ENCODE results near the gene RAB40B. TPM values are rescaled to one million over a fixed set of nuclear protein-coding genes. Genes with fewer than 3 reads are reported as not detected.

RAB40B gene
- total RNA-seq, 3 donors from 2014 or later (not counting 1 experiment from before 2014, with no cell fraction given) = 3.7 to 7.3 (median 4.0) TPM

DNA sequence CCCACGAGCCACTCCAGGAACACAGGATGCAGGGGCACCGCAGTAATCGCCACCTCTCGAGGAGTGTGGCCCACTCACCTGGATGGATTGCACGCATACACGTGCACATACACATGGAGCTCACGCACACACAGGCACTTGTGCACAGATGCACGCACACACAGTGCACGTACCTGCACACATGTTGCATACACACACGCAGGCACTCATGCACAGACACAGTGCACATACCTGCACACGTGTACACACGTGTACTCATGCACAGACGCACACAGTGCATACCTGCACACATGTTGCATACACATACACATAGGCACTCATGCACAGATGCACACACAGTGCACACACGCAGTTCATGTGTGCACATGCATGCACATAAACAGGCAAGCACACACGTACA lies 38.6 kb downstream of the RAB40B start:
- no peaks in the 10 kb centered on the region for H3K4me1 ChIP-seq (ENCODE audit: control insufficient read depth, insufficient read depth, low read length)
- no peak overlapping the region for H3K4me3 ChIP-seq (ENCODE audit: low read length)
- Mint-ChIP-seq H3K4me1 (no peaks in the 10 kb centered on the region), H3K9me3 (no peaks in the 10 kb centered on the region), H3K27ac (no peak overlapping the region), H3K27me3 (ENCODE audit: low read depth in 2 of 2) (no peaks in the 10 kb centered on the region), H3K4me3 (no peak overlapping the region), H3K36me3 (no peaks in the 10 kb centered on the region)
- no peaks in the 10 kb centered on the region for H3K36me3 ChIP-seq (ENCODE audit: control insufficient read depth, insufficient read depth, low read length)
- H3K27ac ChIP-seq (ENCODE audit: low read length) = no peak overlapping the region
- intact Hi-C loops (cut with micrococcal nuclease) = no loop called here
- WGBS (ENCODE audit: insufficient coverage) = 94% methylated on average over 15 of the region's 15 CpGs
- H3K9me3 ChIP-seq (ENCODE audit: control insufficient read depth, insufficient read depth, low read length) = no peaks in the 10 kb centered on the region
- TF ChIP-seq, protein P1, sequence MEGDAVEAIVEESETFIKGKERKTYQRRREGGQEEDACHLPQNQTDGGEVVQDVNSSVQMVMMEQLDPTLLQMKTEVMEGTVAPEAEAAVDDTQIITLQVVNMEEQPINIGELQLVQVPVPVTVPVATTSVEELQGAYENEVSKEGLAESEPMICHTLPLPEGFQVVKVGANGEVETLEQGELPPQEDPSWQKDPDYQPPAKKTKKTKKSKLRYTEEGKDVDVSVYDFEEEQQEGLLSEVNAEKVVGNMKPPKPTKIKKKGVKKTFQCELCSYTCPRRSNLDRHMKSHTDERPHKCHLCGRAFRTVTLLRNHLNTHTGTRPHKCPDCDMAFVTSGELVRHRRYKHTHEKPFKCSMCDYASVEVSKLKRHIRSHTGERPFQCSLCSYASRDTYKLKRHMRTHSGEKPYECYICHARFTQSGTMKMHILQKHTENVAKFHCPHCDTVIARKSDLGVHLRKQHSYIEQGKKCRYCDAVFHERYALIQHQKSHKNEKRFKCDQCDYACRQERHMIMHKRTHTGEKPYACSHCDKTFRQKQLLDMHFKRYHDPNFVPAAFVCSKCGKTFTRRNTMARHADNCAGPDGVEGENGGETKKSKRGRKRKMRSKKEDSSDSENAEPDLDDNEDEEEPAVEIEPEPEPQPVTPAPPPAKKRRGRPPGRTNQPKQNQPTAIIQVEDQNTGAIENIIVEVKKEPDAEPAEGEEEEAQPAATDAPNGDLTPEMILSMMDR (IDR thresholded peaks at IDR 0.05) = no peak
- DNase-seq (no peak), ATAC-seq (peak in 1 of 3 donors; percentile 3)
- H3K27me3 ChIP-seq (ENCODE audit: control insufficient read depth, insufficient read depth, low read length) = no peaks in the 10 kb centered on the region

DNA sequence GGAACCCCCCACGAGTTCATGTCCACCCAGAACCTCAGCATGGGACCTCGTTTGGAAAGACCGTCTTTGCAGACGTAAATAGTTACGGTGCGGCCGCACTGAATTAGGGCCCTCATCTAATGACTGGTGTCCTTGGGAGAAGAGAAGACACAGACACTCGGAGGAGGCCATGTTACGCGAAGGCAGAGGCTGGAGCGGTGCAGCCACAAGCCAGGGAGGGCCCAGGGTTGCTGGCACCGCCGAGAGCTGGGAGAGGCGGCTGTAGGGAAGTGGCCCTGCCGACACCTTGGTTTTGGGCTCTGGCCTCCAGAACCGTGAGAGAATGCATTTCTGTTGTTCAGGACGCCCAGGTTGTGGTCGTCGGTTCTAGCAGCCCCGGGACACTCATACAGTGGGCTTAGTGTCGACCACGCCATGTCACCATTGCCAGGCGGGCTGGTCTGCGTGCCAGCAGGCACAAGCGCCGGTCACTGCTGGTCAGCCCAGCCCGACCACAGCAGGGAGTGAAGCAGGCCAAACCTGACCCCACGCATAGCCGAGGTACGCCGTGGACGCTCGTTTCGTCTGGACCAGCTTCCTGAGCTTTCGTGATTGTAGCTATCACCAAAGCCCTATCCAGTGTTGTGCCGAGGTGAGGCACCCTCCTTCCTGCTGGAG lies 39.6 kb downstream of the RAB40B start:
- TF ChIP-seq, protein P1 (IDR thresholded peaks at IDR 0.05) = no peak
- Histone ChIP-seq H3K9me3 (ENCODE audit: control insufficient read depth, insufficient read depth, low read length) (no peaks in the 10 kb centered on the region), H3K27me3 (ENCODE audit: control insufficient read depth, insufficient read depth, low read length) (no peaks in the 10 kb centered on the region), H3K27ac (ENCODE audit: low read length) (no peak overlapping the region), H3K4me3 (ENCODE audit: low read length) (no peak overlapping the region), H3K36me3 (ENCODE audit: control insufficient read depth, insufficient read depth, low read length) (no peaks in the 10 kb centered on the region), H3K4me1 (ENCODE audit: control insufficient read depth, insufficient read depth, low read length) (no peaks in the 10 kb centered on the region)
- no peak for ATAC-seq
- Mint-ChIP-seq H3K36me3 (no peaks in the 10 kb centered on the region), H3K27me3 (ENCODE audit: low read depth in 2 of 2) (no peaks in the 10 kb centered on the region), H3K4me3 (no peak overlapping the region), H3K4me1 (no peaks in the 10 kb centered on the region), H3K27ac (no peak overlapping the region), H3K9me3 (no peaks in the 10 kb centered on the region)
- WGBS (ENCODE audit: insufficient coverage) = 94% methylated on average over 36 of the region's 36 CpGs
- intact Hi-C loops (cut with micrococcal nuclease) = no loop called here
- DNase-seq = no peak

DNA sequence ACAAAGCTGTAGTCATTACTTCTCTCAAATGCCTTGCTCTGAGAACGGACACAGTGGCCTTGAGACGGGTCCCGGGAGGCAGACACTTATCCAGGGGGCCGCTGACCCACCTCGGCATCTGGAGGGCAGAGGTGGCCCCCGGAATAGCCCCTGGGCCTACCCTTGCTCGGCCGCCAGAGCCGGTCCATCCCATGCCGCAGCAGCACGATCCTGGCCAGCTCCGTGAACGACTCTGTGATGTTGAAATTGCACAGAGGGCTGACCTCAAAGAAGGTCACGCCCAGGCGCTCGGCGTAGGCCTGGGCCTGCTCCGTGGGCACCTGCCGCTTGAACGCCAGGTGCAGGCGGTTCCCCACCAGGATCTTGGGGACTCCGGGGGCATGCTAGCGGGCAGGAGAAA lies 40.2 kb downstream of the RAB40B start:
- H3K4me1 Mint-ChIP-seq = no peaks in the 10 kb centered on the region
- H3K4me3 ChIP-seq (ENCODE audit: low read length) = no peak overlapping the region
- H3K27me3 Mint-ChIP-seq (ENCODE audit: low read depth in 2 of 2) = no peaks in the 10 kb centered on the region
- TF ChIP-seq, protein P1 (IDR thresholded peaks at IDR 0.05) = no peak
- intact Hi-C loops (cut with micrococcal nuclease) = no loop called here
- ATAC-seq (no peak), DNase-seq (no peak)
- H3K4me1 ChIP-seq (ENCODE audit: control insufficient read depth, insufficient read depth, low read length) = no peaks in the 10 kb centered on the region
- no peaks in the 10 kb centered on the region for H3K36me3 Mint-ChIP-seq
- H3K36me3 ChIP-seq (ENCODE audit: control insufficient read depth, insufficient read depth, low read length) = no peaks in the 10 kb centered on the region
- no peak overlapping the region for H3K27ac ChIP-seq (ENCODE audit: low read length)
- no peak overlapping the region for H3K27ac Mint-ChIP-seq
- no peaks in the 10 kb centered on the region for H3K9me3 Mint-ChIP-seq
- 94% methylated on average over 23 of the region's 23 CpGs for WGBS (ENCODE audit: insufficient coverage)
- no peak overlapping the region for H3K4me3 Mint-ChIP-seq
- no peaks in the 10 kb centered on the region for H3K9me3 ChIP-seq (ENCODE audit: control insufficient read depth, insufficient read depth, low read length)
- no peaks in the 10 kb centered on the region for H3K27me3 ChIP-seq (ENCODE audit: control insufficient read depth, insufficient read depth, low read length)

DNA sequence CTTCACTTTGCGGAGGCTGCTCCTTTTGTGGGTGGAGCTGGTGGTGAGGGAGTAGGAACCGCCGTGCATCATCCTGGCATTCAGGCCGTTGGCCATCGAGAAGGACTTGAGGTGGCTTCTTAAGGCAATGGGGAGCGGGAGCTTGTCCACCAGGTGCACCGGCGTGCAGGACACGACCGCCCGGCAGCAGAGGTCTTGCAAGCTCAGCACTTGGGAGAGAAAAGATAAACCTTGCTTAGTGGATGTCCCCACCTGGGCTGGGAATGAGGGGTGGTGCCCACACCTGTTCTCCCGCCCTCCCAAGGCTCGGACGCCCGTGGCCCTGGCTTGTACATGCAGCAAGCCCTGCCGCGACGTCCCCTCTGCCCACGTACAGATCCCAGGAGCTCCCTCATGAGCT lies 40.6 kb downstream of the RAB40B start:
- intact Hi-C loops (cut with micrococcal nuclease) = no loop called here
- Mint-ChIP-seq H3K9me3 (no peaks in the 10 kb centered on the region), H3K4me3 (no peak overlapping the region), H3K27me3 (ENCODE audit: low read depth in 2 of 2) (no peaks in the 10 kb centered on the region), H3K36me3 (no peaks in the 10 kb centered on the region), H3K4me1 (no peaks in the 10 kb centered on the region), H3K27ac (no peak overlapping the region)
- Histone ChIP-seq H3K4me3 (ENCODE audit: low read length) (no peak overlapping the region), H3K4me1 (ENCODE audit: control insufficient read depth, insufficient read depth, low read length) (no peaks in the 10 kb centered on the region), H3K9me3 (ENCODE audit: control insufficient read depth, insufficient read depth, low read length) (no peaks in the 10 kb centered on the region), H3K27me3 (ENCODE audit: control insufficient read depth, insufficient read depth, low read length) (no peaks in the 10 kb centered on the region), H3K36me3 (ENCODE audit: control insufficient read depth, insufficient read depth, low read length) (no peaks in the 10 kb centered on the region), H3K27ac (ENCODE audit: low read length) (no peak overlapping the region)
- TF ChIP-seq, protein P1 (IDR thresholded peaks at IDR 0.05) = no peak
- ATAC-seq = no peak
- WGBS (ENCODE audit: insufficient coverage) = 97% methylated on average over 19 of the region's 19 CpGs
- no peak for DNase-seq
